NCI-H446 treated with DMSO at 0.1 percent for 48 hours (cell line): ENCODE measurements around the gene PDLIM7.
"Not testable (repeated sequence)": the region's sequence is repeated elsewhere in the genome, so short reads cannot be mapped to it uniquely, and the experiment has no call there.

ENCODE experiments used
- DNase-seq: peaks from one replicate; lab custom pipeline; 2025; lab: John Stamatoyannopoulos, UW

PDLIM7 gene, protein sequence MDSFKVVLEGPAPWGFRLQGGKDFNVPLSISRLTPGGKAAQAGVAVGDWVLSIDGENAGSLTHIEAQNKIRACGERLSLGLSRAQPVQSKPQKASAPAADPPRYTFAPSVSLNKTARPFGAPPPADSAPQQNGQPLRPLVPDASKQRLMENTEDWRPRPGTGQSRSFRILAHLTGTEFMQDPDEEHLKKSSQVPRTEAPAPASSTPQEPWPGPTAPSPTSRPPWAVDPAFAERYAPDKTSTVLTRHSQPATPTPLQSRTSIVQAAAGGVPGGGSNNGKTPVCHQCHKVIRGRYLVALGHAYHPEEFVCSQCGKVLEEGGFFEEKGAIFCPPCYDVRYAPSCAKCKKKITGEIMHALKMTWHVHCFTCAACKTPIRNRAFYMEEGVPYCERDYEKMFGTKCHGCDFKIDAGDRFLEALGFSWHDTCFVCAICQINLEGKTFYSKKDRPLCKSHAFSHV

DNA sequence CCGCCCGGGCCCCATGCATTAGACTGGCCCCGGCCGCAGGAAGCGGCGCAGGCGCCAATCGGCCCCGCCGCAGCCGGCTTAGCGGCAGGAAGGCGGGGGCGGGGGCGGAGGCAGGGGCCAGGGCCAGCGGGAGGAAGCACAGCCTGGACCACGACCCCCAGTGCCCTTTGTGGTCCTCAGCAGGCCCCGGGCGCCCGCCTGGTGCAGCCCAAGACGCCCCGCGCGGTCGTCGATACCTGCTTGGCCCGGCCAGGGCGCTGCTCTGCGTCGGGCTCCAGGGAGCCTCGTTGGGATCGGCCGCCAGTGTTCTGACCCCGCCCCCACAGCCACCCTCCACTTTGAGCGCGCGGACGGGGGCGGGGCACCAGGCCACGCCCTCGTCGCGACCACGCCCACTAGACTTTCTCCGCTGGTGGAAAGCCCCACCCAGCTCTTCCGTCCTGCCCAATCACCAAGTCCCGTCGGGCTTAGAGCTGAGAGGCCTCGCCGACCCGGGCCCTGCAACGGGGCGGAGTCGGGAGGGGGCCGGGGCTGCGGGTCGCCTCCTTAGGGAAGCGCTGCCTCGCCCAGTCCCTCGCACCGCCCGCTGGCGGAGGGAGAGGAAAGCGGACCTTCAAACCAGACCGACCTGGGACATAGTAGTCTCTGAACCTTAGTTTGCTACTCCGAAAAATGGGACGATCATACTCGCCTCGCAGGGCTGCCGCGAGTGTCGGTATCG lies at the start of gene PDLIM7:
Gene PDLIM7 (minus strand): TSS at position 313 of the 721 bp plus-strand sequence. CDS start 1,092 bp downstream, outside the sequence.
- peak; percentile 85 for DNase-seq

- peak; percentile 55 for DNase-seq
Measured at GRCh38 chr5:177546258-177546741, 48.9 kb upstream of the PDLIM7 start.

DNA sequence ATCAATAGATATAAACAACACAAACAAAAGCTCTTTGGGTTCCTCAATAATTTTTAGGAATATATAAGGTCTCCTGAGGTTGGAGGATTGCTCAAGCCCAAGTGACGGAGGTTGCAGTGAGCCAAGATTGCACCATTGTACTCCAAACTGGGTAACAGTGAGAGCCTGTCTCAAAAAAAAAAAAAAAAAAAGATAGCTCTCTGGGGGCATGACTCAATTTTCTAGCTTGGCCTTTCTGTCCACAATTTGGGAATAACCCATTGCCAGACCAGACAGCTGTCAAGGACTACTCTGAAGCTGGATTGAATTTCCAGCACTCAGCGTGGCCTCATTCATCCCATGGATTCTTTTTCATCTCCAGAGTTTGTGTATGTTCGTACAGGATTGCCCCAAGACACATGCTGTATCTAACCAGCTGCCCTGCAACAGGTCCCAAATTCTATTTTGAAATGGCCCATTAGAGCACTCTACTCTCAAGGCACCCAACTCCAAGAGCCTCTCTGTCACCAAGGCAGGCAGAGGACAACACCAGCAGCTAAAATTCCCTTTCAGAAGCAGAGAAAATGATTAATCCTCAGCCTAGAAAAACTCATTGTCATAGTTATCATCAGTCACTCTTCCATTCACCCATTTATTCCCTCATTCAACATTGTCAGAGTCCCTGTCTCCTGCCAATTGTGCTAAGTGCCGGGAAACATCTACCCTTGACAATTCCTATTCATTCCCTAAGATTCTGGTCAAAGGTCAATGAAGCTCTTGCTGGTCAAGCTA lies 48.3 kb upstream of the PDLIM7 start:
- DNase-seq = peak; percentile 7

DNA sequence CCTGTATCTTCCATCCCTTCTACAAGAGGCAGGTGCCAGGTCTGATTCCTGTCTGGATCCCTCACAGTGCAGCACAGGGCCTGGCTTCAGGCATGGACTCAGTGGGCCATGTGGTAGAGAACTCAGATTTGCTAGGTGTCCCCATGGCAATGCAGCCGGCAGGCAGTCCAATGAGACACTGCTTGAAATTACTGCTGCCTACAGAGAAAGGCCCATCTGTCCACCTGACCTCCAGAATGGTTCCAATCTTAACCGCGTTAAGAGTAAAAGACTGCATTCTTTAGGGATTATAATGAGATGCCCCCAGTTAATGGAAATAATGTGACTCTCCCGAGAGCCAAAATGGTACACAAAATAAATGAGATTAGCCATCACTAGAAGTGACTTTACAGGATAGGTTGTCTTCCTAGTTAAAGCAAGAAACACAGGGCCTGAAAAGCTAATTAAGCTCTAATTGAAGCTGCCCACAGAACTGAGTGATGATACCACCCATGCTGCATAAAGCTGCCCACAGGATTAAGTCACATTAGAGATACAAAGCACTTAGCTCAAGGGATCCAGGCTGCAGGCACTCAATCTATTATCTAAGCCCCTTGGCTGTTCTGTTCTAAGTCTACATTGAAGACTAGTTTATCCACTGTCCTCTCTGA lies 45.5 kb upstream of the PDLIM7 start:
- DNase-seq = no peak

GRCh38 chr5:177540438-177540837 lies 43.0 kb upstream of the PDLIM7 start:
- DNase-seq = no peak

DNA sequence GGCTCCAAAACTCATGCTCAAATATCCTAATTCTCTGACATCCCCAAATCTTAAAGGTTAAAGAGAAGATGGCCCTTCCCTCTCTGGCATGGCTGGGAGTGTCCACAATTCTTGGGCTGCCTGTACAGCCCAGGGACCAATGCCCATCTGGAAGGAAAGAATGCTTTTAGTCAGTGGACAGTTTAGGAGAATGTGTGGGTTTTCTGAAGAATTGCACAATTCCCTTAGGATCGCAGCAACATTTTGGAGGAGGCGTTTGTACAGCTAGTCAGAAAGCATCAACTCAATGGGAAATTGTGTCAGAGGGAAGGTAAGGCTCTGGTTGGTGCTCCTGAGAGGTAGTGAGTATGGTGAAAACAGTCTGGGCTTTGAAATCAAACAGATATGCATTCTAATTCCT lies 42.0 kb upstream of the PDLIM7 start:
- DNase-seq = no peak

GRCh38 chr5:177538876-177539275 lies 41.5 kb upstream of the PDLIM7 start:
- DNase-seq = no peak

GRCh38 chr5:177537389-177538361 lies 40.3 kb upstream of the PDLIM7 start:
- no peak for DNase-seq

GRCh38 chr5:177536386-177536785 lies 39.0 kb upstream of the PDLIM7 start:
- no peak for DNase-seq

DNA sequence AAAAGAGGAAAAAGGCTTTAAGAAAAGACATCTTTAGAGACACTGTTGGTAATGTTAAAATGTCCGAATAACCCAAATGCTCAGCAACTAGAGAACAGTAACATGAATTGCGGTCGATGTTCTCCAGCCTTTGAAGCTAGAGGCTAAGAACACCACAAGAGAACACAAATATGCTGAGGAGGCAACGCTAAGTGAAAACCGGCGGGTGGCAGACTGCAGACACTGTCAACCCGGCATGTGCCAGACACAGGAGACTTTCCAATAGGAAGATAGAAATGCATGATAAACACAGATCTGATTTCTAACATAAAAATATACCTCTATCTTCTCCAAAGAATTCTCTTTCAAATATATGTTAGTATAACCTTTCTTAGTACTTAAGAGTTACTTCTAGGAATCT lies 37.7 kb upstream of the PDLIM7 start:
- no peak for DNase-seq

GRCh38 chr5:177534433-177534832 lies 37.0 kb upstream of the PDLIM7 start:
- DNase-seq = not testable (repeated sequence)

DNA sequence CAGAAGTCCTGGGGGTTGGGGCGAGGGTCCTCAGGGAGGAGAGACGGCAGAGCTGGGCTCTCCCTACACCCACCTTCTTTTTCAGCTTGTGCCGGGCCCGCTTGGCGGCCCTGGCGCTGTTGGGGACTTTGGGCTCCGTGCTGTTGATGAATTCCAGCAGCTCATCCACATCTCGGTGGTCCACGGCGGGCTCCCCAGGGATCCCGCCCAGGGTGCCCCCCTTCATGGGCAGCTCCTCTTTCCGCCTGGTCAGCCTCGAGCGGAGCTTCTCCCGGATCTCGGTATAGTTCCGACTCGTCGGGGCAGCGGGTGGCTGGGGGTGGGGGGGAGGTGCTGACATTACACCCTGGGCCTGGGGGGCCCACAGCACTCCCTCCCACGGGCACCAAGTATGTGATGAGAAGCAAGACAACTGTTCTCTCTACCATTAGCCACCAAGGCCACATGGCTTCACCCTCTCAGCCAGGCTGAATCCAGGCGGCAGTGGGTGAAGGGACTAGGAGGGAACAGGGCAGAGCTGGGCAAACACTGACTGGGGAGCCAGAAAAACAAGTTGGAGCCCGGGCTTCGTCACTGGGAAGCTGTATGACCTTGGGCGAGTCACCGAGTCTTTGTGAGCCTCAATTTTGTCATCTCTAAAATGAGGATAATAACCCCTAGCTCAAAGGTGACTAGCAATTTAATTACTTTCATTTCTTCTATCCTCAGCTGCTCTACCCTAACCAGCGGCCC lies 34.0 kb upstream of the PDLIM7 start:
- no peak for DNase-seq

DNA sequence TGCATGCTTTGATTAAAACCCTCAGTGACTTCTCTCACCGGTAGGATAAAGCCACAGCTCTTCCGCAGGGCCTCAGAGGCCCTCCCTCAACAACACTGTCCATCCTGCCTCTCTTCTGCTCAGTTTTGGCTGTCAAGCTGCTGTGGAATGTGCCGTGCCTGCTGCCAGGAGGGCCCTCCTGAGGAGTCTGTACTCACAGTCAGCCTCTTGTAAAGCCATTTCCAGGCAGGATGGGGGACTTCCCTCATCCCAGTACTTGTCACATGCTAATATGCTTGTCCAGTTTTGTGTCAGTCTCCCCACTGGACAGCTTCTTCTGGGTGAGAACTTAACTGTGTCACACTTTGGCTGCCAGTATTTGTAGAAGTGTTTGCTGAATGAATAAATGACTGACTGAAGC lies 33.2 kb upstream of the PDLIM7 start:
- DNase-seq = no peak

GRCh38 chr5:177529247-177530203 lies 32.1 kb upstream of the PDLIM7 start:
- DNase-seq = no peak

DNA sequence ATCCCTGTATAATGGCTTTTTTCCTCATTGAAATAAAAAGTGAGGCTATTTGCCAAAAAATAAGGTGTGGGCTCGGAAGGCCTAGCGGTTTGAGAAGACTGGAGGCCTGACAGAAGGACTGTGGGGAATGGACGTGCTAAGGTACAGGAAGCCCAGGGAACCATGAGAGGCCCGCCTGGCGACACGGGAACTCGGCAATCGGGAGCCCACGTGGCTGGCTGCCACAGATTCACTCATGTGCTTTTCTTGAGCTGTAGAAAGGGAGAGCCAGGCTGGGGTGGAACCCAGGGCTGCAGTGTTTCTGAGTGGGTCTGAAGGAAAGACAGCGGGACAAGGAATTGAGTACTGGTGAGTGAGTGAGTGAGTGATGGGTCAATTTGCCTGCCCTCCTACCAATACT lies 31.2 kb upstream of the PDLIM7 start:
- no peak for DNase-seq

- no peak for DNase-seq
Measured at GRCh38 chr5:177527595-177527994, 30.2 kb upstream of the PDLIM7 start.

DNA sequence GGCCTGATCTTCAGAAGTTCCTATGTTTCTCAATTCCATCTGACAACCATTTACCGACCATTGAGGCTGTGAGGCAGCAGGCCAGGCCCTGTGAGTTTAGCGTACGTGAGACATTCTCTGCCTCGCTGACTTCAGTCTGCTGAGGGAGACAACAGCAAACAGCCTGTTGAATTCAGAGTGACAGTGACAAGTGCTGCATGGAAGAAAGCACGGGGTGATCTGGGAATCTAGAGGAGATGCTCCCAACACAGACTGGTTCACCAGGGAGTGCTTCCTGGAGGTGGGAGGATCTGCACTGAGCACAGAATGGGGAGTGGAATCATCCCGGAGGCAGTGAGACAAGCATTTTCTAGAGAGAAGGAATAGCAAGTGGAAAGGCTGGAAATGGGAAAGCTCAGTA lies 29.4 kb upstream of the PDLIM7 start:
- DNase-seq = no peak

- DNase-seq = no peak
Measured at GRCh38 chr5:177526191-177526590, 28.8 kb upstream of the PDLIM7 start.
